ENCODE measurements around the gene IL6ST.
"Not testable (repeated sequence)": the region's sequence is repeated elsewhere in the genome, so short reads cannot be mapped to it uniquely, and the experiment has no call there.

The IL6ST gene

DNA sequence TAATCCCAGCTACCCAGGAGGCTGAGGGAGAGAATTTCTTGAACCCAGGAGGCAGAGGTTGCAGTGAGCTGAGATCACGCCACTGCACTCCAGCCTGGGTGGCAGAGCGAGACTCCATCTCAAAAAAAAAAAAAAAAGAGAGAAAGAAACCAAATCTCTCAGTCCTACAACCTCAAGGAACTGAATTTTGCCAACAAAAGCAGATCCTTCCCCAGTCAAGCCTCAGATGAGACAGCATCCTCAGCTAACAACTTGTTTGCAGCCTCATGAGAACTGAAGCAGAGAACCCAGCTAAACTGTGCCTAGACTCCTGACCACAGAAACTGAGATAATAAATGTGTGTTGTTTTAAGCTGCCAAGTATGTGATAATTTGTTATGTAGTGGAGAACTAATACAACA, 7.5 kb upstream of the IL6ST start:
- TF ChIP-seq, protein P1, sequence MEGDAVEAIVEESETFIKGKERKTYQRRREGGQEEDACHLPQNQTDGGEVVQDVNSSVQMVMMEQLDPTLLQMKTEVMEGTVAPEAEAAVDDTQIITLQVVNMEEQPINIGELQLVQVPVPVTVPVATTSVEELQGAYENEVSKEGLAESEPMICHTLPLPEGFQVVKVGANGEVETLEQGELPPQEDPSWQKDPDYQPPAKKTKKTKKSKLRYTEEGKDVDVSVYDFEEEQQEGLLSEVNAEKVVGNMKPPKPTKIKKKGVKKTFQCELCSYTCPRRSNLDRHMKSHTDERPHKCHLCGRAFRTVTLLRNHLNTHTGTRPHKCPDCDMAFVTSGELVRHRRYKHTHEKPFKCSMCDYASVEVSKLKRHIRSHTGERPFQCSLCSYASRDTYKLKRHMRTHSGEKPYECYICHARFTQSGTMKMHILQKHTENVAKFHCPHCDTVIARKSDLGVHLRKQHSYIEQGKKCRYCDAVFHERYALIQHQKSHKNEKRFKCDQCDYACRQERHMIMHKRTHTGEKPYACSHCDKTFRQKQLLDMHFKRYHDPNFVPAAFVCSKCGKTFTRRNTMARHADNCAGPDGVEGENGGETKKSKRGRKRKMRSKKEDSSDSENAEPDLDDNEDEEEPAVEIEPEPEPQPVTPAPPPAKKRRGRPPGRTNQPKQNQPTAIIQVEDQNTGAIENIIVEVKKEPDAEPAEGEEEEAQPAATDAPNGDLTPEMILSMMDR (IDR thresholded peaks at IDR 0.05; ENCODE audit: unreplicated experiment in 3 of 3): no peak
- Mint-ChIP-seq H3K4me1 (no peaks in the 10 kb centered on the region), H3K4me3 (no peak overlapping the region), H3K27ac (no peak overlapping the region), H3K27me3 (ENCODE audit: low read depth) (no peaks in the 10 kb centered on the region), H3K36me3 (ENCODE audit: low read depth) (no peaks in the 10 kb centered on the region), H3K9me3 (peaks cover 7% of the 10 kb centered on the region)

DNA sequence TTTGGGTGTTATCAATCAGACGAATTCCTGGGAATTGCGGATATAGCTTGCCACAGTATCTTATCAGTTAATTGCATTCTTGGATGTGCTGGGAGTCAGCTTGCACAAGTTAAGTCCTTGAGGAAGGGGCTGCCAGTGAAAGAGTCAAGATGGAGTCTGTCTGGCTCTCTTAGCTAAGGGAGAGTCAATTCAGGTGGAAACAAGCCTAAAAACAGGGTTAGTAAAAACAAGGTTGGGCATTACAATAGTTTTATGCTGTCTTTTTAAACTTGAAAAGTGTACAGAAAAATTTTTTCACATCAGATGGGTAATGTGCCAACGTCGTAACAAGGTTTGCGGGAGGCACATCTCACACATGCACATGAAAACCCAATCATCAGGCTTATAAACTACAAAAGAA, 5.5 kb upstream of the IL6ST start:
- not testable (repeated sequence) for H3K36me3 Mint-ChIP-seq (ENCODE audit: low read depth); H3K27me3 Mint-ChIP-seq (ENCODE audit: low read depth); H3K9me3 Mint-ChIP-seq; H3K27ac Mint-ChIP-seq; H3K4me3 Mint-ChIP-seq
- H3K4me1 Mint-ChIP-seq: peaks cover 10% of the 10 kb centered on the region

DNA sequence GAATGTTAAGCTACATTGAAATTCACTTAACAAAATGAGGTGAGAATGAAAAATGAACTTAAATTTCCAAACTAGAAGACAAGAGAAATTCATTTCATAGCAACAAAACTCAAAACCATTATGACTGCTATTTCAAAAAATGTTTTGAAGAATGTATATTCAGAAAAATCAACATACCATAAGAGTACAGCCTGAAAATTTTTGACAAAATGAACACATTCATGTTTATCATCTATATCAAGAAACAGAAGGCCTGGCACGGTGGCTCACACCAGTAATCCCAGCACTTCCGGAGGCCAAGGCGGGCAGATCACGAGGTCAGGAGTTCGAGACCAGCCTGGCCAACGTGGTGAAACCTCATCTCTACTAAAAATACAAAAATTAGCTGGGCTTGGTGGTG, 4.2 kb upstream of the IL6ST start:
- TF ChIP-seq, protein P1 (IDR thresholded peaks at IDR 0.05; ENCODE audit: unreplicated experiment in 3 of 3): no peak
- Mint-ChIP-seq H3K36me3 (ENCODE audit: low read depth) (no peaks in the 10 kb centered on the region), H3K27me3 (ENCODE audit: low read depth) (no peaks in the 10 kb centered on the region), H3K27ac (no peak overlapping the region), H3K4me3 (peak overlapping the region in 1 of 3 experiments; percentile 64), H3K9me3 (peaks cover 7% of the 10 kb centered on the region), H3K4me1 (peaks cover 10% of the 10 kb centered on the region)

DNA sequence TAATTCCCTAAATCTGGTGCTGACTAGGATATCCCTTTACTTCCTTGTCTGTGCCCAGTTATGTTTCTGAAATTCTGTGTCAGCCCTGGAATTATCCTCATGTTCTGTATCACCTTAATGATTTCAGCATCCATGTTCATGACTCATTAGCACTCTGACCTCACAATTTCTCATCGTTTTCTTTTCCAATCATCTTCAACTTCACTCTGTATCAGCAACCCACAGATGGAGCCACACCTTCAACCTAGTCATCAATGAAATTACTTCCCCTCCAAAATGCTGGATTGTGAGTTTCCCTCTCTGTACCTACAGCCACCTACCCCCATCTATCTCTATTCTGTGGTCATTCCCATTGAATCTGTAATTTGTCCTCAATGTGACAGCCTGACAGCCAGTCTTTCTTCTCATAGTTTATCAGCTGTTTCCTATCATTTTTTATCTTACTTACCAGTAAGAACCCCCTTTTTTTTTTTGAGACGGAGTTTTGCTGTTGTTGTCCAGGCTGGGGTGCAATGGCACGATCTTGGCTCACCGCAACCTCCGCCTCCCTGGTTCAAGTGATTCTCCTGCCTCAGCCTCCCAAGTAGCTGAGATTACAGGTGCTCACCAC, 3.1 kb upstream of the IL6ST start:
- TF ChIP-seq, protein P1 (IDR thresholded peaks at IDR 0.05; ENCODE audit: unreplicated experiment in 3 of 3): no peak
- Mint-ChIP-seq H3K4me3 (peak overlapping the region; percentile 22 to 69 (median 39)), H3K4me1 (peaks cover 14% of the 10 kb centered on the region), H3K36me3 (ENCODE audit: low read depth) (no peaks in the 10 kb centered on the region), H3K27ac (peak overlapping the region in 1 of 3 experiments; percentile 3), H3K9me3 (peaks cover 4% of the 10 kb centered on the region), H3K27me3 (ENCODE audit: low read depth) (no peaks in the 10 kb centered on the region)

DNA sequence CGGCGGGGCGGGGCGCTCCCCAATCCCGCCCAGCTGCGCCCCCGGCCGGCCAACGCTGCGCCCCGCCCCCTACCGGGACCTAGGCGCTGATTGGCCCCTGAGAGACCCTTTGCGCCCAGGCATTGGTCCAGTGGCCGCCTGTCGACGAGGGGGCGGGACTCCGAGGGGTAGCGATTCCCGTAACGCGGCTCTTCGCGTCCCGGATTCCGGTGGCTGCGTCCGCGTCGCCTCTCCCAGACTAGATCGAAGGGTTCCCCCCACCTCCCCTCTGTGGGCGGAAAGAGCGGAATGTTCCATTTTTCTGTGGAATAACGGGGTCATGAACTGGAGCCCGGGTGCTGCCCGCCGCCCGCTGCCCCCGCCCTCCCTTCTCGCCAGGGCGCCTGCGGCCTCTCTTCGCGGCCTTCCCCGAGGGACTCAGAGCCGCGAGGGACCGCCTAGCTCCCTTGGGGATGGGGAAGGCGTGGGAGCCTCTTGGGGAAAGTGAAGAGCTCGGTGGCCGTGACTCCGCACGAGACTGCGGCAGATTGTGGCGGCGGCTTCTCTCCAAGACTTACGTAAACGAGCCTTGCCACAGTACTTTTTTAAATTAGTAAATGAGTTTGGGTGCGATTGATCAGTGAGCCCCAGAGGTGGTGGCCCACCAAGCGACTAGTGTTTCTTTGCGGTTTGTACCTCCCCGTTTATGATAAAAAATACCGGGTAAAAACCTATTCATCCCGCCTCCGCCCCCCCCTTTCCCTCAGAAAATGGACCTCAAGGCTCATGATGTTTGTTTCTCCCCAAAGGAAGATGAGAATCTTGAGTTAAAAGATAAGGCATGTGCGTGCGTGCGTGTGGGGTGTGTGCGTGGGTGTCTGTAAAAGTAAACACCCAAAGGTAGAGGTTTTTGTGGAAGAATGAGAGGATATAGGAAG, 493 bp upstream of the IL6ST start:
- no peaks in the 10 kb centered on the region for H3K27me3 Mint-ChIP-seq (ENCODE audit: low read depth)
- no peaks in the 10 kb centered on the region for H3K9me3 Mint-ChIP-seq
- TF ChIP-seq, protein P1 (IDR thresholded peaks at IDR 0.05; ENCODE audit: unreplicated experiment in 3 of 3): peak in 1 of 3 experiments; percentile 17
- peak overlapping the region; percentile 95 to 98 (median 96) for H3K4me3 Mint-ChIP-seq
- H3K4me1 Mint-ChIP-seq: peaks cover 33% of the 10 kb centered on the region
- peaks cover 10% of the 10 kb centered on the region for H3K36me3 Mint-ChIP-seq (ENCODE audit: low read depth)
- peak overlapping the region; percentile 85 to 99 (median 97) for H3K27ac Mint-ChIP-seq

DNA sequence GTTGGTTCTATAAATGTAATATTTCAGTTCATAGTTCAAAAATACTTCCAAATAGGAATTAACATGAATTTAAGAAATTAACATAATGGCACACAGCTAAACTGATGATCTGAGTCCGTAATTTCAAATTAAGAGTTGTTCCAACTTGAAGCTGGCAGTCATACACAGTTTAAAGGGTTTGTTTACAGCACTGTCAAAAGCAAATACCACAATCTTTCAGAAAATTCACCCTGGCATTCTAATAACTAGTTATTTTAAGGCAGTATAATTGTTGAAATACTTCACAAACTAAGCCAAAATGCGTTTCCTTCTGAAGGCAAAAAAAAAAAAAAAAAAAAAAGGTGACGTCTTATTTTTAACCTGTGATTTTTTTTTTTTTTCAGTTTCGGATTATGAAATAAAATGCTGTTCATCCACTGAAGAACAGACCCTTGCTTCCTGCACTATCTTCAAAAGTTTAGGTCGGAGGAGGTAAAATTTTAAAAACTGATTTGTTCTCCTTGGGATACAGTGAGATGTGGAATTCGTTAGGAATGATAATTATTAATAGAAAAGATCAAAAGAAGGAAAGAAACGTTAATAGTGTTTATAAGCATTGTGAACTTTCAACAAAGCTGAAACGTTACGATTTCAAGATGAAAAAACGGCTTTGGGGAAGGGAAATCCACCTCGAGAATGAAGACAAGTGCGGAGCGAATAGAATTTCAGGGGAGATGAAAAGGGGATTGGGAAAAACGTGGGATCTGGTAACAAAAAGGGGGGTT, 850 bp downstream of the IL6ST start:
- no peaks in the 10 kb centered on the region for H3K27me3 Mint-ChIP-seq (ENCODE audit: low read depth)
- peak overlapping the region; percentile 85 to 97 (median 96) for H3K27ac Mint-ChIP-seq
- H3K9me3 Mint-ChIP-seq: no peaks in the 10 kb centered on the region
- peaks cover 45% of the 10 kb centered on the region for H3K4me1 Mint-ChIP-seq
- H3K36me3 Mint-ChIP-seq (ENCODE audit: low read depth): peaks cover 10% of the 10 kb centered on the region
- TF ChIP-seq, protein P1 (IDR thresholded peaks at IDR 0.05; ENCODE audit: unreplicated experiment in 3 of 3): no peak
- peak overlapping the region; percentile 94 to 96 (median 95) for H3K4me3 Mint-ChIP-seq

All from nephron (organoid).